Fibroblast of mammary gland (primary cell): ENCODE measurements around the gene EVC2.

ENCODE experiments used
- DNase-seq: peaks from one replicate; pipeline ENCODE4 v3.0.0-alpha.2; 2010; ENCODE audit warnings: low read depth
- H3K4me3 ChIP-seq: 2 replicates; pipeline ENCODE4 v1.5.1; 2011; ENCODE audit warnings: low read depth, mild to moderate bottlenecking, low read length, moderate library complexity; ENCODE audit not compliant: control insufficient read depth
- TF ChIP-seq, protein P1 (sequence below): conservative IDR thresholded peaks from 2 replicates; pipeline ENCODE4 v1.5.1; 2011; ENCODE audit warnings: low read depth, low read length, inconsistent platforms; ENCODE audit not compliant: control insufficient read depth, insufficient read depth

The EVC2 gene

DNA sequence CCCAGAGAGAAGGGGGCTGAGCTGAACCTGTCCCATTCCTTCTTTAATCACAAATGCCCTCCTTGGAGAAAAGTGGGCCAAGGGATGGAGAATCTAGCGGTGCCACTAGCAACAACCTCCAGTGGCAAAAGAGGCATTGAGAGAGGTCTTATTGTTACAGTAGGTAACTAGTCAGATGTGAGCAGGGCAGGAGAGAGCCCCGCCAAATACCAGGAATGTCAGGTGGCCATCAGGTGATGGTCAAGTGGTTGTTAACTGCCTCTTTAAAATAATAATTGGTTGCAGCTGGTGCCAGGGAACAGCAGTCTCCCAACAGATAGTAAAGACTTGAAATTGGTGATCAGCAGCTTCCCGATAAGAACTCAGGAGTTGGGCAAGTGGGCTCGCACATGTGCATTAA is 116.1 kb downstream of the EVC2 start:
- TF ChIP-seq, protein P1, sequence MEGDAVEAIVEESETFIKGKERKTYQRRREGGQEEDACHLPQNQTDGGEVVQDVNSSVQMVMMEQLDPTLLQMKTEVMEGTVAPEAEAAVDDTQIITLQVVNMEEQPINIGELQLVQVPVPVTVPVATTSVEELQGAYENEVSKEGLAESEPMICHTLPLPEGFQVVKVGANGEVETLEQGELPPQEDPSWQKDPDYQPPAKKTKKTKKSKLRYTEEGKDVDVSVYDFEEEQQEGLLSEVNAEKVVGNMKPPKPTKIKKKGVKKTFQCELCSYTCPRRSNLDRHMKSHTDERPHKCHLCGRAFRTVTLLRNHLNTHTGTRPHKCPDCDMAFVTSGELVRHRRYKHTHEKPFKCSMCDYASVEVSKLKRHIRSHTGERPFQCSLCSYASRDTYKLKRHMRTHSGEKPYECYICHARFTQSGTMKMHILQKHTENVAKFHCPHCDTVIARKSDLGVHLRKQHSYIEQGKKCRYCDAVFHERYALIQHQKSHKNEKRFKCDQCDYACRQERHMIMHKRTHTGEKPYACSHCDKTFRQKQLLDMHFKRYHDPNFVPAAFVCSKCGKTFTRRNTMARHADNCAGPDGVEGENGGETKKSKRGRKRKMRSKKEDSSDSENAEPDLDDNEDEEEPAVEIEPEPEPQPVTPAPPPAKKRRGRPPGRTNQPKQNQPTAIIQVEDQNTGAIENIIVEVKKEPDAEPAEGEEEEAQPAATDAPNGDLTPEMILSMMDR: no peak
- DNase-seq: no peak
- H3K4me3 ChIP-seq: no peak overlapping the region

DNA sequence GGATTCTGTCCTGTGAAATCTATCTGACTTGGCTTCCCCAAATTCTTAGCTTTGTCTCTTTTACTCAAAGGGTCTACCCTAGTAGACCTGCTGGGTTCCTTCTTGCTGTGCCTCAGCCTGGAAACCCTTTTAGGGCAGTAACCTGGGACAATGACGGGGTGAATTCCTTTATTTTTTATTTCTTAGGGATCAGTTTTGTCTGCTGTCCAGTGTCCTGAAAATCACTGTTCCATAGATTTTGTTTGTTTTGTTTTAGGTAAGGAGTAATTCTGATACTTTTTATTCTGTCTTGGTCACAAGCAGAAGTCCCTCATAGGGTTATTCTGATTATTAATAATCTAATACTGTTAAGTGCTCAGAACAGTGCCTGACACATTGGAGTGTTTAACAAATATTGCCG is 118.9 kb downstream of the EVC2 start:
- no peak for DNase-seq
- H3K4me3 ChIP-seq: no peak overlapping the region
- TF ChIP-seq, protein P1: no peak

DNA sequence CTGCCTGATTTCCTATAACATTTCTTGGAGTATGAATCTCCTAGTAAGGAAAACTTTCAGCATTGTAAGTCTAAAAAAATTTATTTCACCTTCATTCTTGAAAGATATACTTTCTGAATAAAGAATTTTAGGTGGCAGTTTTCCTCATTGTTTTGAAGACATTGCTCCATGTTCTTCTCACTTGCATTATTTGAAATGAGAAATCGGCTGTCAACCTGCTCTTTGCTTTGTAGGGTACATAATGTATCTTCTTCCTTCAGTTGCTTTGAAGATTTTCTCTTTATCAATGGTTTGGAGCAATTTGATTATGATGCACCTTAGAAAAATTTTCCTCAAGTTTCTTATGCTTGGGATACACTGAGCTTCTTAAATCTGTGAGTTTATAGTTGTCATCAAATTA is 120.3 kb downstream of the EVC2 start:
- TF ChIP-seq, protein P1: no peak
- no peak for DNase-seq
- no peak overlapping the region for H3K4me3 ChIP-seq

DNA sequence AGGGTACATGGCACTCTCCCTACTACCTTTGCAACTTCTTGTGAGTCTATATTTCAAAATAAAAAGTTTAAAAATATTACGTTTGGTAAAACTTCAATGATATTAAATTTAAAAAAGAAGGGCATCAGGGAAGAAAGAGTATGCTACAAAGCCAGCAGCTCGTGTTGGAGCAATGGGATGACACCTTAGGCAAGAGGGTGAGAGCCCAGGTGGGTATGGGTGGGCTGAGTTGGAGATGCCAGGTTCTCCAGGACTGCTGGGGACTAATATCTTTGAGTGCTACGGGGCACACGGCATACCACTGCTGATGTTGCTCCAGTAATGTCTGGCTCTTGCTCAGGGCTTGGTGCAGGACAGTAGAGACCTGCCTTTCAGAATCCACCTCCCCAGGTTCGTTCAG is 132.4 kb downstream of the EVC2 start:
- DNase-seq: no peak
- TF ChIP-seq, protein P1: no peak
- no peak overlapping the region for H3K4me3 ChIP-seq

DNA sequence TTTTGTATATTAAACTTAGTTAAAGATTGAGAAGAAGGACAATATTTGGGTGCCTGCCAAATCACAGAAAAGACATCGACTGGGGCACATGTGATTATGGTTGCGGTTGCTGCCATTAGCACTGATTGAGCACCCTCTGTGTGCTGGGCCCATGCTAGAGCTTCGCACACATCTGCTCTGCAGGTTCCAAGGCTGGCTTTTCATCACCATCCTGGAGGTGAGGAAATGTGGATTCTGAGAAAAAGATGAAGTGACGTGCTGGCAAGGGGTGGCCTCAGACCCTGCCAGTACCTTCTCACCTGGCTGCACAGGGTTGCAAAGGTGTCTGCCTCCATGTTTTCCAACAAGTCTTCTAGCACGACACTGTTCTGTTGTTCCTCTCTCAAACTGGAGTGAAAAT is 134.0 kb downstream of the EVC2 start:
- TF ChIP-seq, protein P1: no peak
- no peak for DNase-seq
- H3K4me3 ChIP-seq: no peak overlapping the region

DNA sequence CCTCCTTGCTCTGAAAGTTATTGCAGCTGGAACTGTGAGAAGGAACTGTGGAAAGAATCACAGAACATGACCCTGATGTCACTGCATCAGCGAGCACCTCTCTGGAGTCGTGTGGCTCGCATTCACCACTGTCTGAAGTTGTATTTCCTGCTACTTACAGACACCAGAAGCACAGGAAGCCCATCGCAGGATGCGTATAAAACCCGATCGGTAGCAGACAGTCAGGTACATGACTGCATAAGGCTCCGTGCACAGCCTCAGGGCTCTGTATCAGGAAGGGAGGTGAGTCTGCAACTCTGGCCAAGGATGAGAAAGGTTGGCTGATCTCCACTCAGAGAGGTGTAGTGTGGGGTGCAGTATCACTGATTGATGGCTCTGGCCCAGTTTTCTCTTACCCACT is 134.4 kb downstream of the EVC2 start:
- DNase-seq: no peak
- TF ChIP-seq, protein P1: no peak
- H3K4me3 ChIP-seq: no peak overlapping the region

DNA sequence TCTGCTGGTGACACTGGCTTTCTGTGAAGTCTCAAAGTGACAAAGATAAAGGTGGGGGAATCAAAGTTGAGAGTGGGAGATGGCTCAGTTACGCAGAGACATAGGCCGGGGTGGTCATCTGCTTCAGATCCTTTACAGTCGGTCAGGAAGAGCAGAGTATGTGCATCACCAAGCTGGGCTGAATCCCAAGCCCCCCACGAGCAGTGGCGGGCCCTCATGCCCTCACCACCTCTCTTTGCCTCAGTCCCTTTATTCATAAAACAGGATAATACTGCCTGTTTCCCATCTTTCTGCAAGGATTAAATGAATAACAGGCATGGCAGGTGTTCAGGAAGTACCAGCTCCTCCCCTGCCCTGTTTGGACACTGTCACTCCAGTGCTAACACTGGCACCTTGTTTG is 135.6 kb downstream of the EVC2 start:
- H3K4me3 ChIP-seq: no peak overlapping the region
- DNase-seq: no peak
- TF ChIP-seq, protein P1: no peak
